Tibial artery (tissue), 4 donors: Measurements from ENCODE around the gene CADM2.

Source experiments
- DNase-seq, 2 donors: peaks; one replicate each; pipeline ENCODE4 v3.0.0-alpha.2; 2019
- H3K27ac ChIP-seq, 2 donors: fragments of 200-600 bp; sonication (generic) in 1 of 2; 1 replicate in 1 of 2; 2 replicates in 1 of 2; pipeline ENCODE4 v1.5.1; 2018 to 2019; ENCODE audit warnings: mild to moderate bottlenecking in 1 of 2
- H3K27me3 ChIP-seq, 2 donors: fragments of 200-600 bp; sonication (generic) in 1 of 2; one replicate each; pipeline versions ENCODE4 v1.5.1 to v1.6.0; 2016 to 2019
- H3K36me3 ChIP-seq, 3 donors: fragments of 200-600 bp; sonication (generic) in 2 of 3; one replicate each; pipeline ENCODE4 v1.5.1; 2016 to 2019; ENCODE audit warnings: mild to moderate bottlenecking in 2 of 3
- H3K4me1 ChIP-seq, 4 donors: fragments of 200-600 bp; sonication (generic) in 2 of 4; 1 replicate in 3 of 4; 2 replicates in 1 of 4; pipeline ENCODE4 v1.5.1; 2016 to 2019
- H3K4me3 ChIP-seq, 2 donors: fragments of 200-600 bp; sonication (generic) in 1 of 2; 1 replicate in 1 of 2; 2 replicates in 1 of 2; pipeline ENCODE4 v1.5.1; 2018 to 2019; ENCODE audit warnings: mild to moderate bottlenecking in 2 of 2
- H3K9me3 ChIP-seq, 3 donors: fragments of 200-600 bp; sonication (generic) in 1 of 3; one replicate each; pipeline ENCODE4 v1.5.1; 2016 to 2019
- intact Hi-C: fragments of 100-400 bp; cut with DNase I; formaldehyde crosslinking; loops from one replicate; pipeline ENCODE4 v1.15.0; 2023; ENCODE audit warnings: low total_unique reads
- TF ChIP-seq, protein P1 (sequence below), 2 experiments: fragments of 200-600 bp in 1 of 2; fragments of 450-650 bp in 1 of 2; IDR thresholded peaks; one replicate each; pipeline ENCODE4 v1.5.1; 2017 to 2019; ENCODE audit warnings: antibody characterized with exemption in 2 of 2, mild to moderate bottlenecking in 1 of 2, moderate library complexity in 1 of 2

The CADM2 gene

GRCh38 chr3:85808755-85809154 lies 850.0 kb downstream of the CADM2 start:
- Histone ChIP-seq H3K9me3 (no peaks in the 10 kb centered on the region), H3K4me3 (no peak overlapping the region), H3K27ac (no peak overlapping the region), H3K36me3 (no peaks in the 10 kb centered on the region), H3K4me1 (no peaks in the 10 kb centered on the region), H3K27me3 (no peaks in the 10 kb centered on the region)
- no peak for DNase-seq
- TF ChIP-seq, protein P1, sequence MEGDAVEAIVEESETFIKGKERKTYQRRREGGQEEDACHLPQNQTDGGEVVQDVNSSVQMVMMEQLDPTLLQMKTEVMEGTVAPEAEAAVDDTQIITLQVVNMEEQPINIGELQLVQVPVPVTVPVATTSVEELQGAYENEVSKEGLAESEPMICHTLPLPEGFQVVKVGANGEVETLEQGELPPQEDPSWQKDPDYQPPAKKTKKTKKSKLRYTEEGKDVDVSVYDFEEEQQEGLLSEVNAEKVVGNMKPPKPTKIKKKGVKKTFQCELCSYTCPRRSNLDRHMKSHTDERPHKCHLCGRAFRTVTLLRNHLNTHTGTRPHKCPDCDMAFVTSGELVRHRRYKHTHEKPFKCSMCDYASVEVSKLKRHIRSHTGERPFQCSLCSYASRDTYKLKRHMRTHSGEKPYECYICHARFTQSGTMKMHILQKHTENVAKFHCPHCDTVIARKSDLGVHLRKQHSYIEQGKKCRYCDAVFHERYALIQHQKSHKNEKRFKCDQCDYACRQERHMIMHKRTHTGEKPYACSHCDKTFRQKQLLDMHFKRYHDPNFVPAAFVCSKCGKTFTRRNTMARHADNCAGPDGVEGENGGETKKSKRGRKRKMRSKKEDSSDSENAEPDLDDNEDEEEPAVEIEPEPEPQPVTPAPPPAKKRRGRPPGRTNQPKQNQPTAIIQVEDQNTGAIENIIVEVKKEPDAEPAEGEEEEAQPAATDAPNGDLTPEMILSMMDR (IDR thresholded peaks at IDR 0.05): no peak
- intact Hi-C loops: no loop called here

- Histone ChIP-seq H3K9me3 (no peaks in the 10 kb centered on the region), H3K4me3 (no peak overlapping the region), H3K27me3 (no peaks in the 10 kb centered on the region), H3K4me1 (no peaks in the 10 kb centered on the region), H3K27ac (no peak overlapping the region), H3K36me3 (no peaks in the 10 kb centered on the region)
- intact Hi-C loops: no loop called here
- no peak for DNase-seq
- TF ChIP-seq, protein P1 (IDR thresholded peaks at IDR 0.05): no peak
These were observed 862.5 kb downstream of the CADM2 start for GRCh38 chr3:85821130-85821756.

DNA sequence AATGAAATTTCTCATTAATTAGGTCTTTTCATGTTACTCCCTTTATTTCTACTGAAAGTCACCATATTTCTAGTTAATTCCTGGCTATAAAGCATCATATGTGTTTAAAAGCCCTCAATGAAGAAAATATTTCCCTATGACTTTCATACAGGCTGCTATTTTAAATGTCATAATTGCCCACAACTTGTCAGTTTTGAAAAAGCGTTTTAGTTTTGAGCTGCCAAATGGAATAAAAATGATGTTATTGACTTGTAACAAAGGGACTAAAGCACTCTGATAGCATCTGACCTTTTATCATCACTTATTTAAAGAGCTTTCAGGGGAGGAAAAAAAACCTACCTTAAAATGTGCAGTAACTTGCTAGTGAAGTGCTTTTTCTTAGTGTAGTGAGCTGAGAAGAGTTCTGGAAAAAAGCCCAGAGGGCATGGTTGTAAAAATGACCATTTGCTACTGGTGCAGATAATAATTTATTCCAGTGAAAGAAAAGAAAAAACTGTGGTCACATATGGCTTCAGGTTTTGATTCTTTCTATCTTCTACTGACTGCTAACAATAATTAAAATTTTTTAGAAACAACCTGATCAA lies 877.2 kb downstream of the CADM2 start:
- Histone ChIP-seq H3K27me3 (no peaks in the 10 kb centered on the region), H3K27ac (no peak overlapping the region), H3K4me1 (no peaks in the 10 kb centered on the region), H3K36me3 (no peaks in the 10 kb centered on the region), H3K4me3 (no peak overlapping the region), H3K9me3 (no peaks in the 10 kb centered on the region)
- DNase-seq: no peak
- intact Hi-C loops: no loop called here
- TF ChIP-seq, protein P1 (IDR thresholded peaks at IDR 0.05): no peak

DNA sequence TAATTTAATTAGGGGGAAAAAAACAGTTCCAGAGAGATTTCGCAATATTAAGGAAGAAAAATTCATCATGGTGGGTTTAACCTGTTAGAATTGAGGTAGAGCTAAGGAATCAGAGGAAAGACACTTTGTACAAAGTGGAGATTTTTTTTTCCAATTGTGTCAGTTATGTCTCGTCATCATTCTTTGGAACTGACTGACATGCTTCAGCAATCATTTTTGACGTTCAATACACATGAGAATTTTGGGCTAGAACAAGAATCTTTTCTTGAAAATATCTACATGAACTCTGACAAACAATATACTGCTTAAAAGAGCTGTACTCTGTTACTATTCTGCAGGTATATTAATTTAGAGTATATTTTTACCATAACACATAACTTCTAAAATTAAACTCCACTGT lies 878.6 kb downstream of the CADM2 start:
- TF ChIP-seq, protein P1 (IDR thresholded peaks at IDR 0.05): no peak
- DNase-seq: no peak
- H3K4me1 ChIP-seq: no peaks in the 10 kb centered on the region
- H3K27ac ChIP-seq: no peak overlapping the region
- no peaks in the 10 kb centered on the region for H3K27me3 ChIP-seq
- no peaks in the 10 kb centered on the region for H3K36me3 ChIP-seq
- intact Hi-C loops: no loop called here
- no peak overlapping the region for H3K4me3 ChIP-seq
- no peaks in the 10 kb centered on the region for H3K9me3 ChIP-seq

GRCh38 chr3:85838921-85839320 lies 880.1 kb downstream of the CADM2 start:
- intact Hi-C loops: no loop called here
- TF ChIP-seq, protein P1 (IDR thresholded peaks at IDR 0.05): no peak
- Histone ChIP-seq H3K27me3 (no peaks in the 10 kb centered on the region), H3K4me1 (no peaks in the 10 kb centered on the region), H3K9me3 (no peaks in the 10 kb centered on the region), H3K4me3 (no peak overlapping the region), H3K27ac (no peak overlapping the region), H3K36me3 (no peaks in the 10 kb centered on the region)
- no peak for DNase-seq
